Measurements from ENCODE around the gene ZWILCH. TPM values are rescaled to one million over a fixed set of nuclear protein-coding genes. Genes with fewer than 3 reads are reported as not detected.

ZWILCH gene
- total RNA-seq, 2 donors from 2014 or later: 28.1 to 40.9 TPM

Other genes with a start within 250 kb of the ZWILCH start
- gene DIS3L, start 211.8 kb upstream of the ZWILCH start, total RNA-seq: 10 to 100 TPM; 11.2 to 27.0 TPM
- gene TIPIN, start 148.6 kb upstream of the ZWILCH start, total RNA-seq: 10 to 100 TPM; 27.9 to 36.3 TPM
- 100 to 1,000 TPM in 1 of 2 donors, 10 to 100 TPM in 1; 78.8 to 131 TPM for gene MAP2K1, start 118.4 kb upstream of the ZWILCH start, total RNA-seq
- 10 to 100 TPM; 18.9 to 27.7 TPM for gene SNAPC5, start 7.6 kb upstream of the ZWILCH start, total RNA-seq
- gene RPL4, start 471 bp upstream of the ZWILCH start, total RNA-seq: 1,000 to 10,000 TPM; 3,813 to 4,802 TPM
- gene LCTL, start 60.7 kb downstream of the ZWILCH start, total RNA-seq: not detected
- under 1 TPM; 0.20 to 0.70 TPM for gene SMAD6, start 196.9 kb downstream of the ZWILCH start, total RNA-seq